CD4-positive, alpha-beta T cell (primary cell): Measurements from ENCODE around the gene RBM38. TPM values are rescaled to one million over a fixed set of nuclear protein-coding genes. Genes with fewer than 3 reads are reported as not detected.

Experiments
- ATAC-seq: fragments of 200-7000 bp; cut with Tn5 transposase; one replicate; pipeline ENCODE4 v1.10.0; 2022; ENCODE audit warnings: mild to moderate bottlenecking; ENCODE audit not compliant: poor library complexity
- CTCF ChIA-PET: fragments of 350-600 bp; sonication (Branson Sonifier 250); formaldehyde crosslinking; loops from one replicate; lab custom pipeline; 2021; ENCODE audit warnings: antibody characterized with exemption, inconsistent platforms; lab: Charles Lee
- POLR2A ChIA-PET: fragments of 350-600 bp; sonication (Branson Sonifier 250); formaldehyde crosslinking; loops from one replicate; lab custom pipeline; 2021; ENCODE audit warnings: antibody characterized with exemption, inconsistent platforms; lab: Charles Lee
- DNase-seq, 14 experiments: peaks; one replicate each; pipeline ENCODE4 v3.0.0-alpha.2; 2013 to 2020; ENCODE audit warnings: mixed read lengths in 2 of 14
- H3K27ac ChIP-seq, 2 donors: one replicate each; pipeline versions ENCODE4 v1.5.1 to v1.7.0; 2013; ENCODE audit warnings: low read length in 2 of 2, low read depth in 1 of 2, mild to moderate bottlenecking in 1 of 2
- H3K27me3 ChIP-seq, 2 experiments: 1 replicate in 1 of 2; 2 replicates in 1 of 2; pipeline versions ENCODE4 v1.6.1 to v1.7.0; 2013; ENCODE audit warnings: low read length in 2 of 2, control low read depth in 1 of 2, mild to moderate bottlenecking in 1 of 2, moderate library complexity in 1 of 2; ENCODE audit not compliant: insufficient read depth in 2 of 2, control insufficient read depth in 1 of 2
- H3K36me3 ChIP-seq: one replicate; pipeline ENCODE4 v1.6.1; 2013; ENCODE audit warnings: low read length, control low read depth; ENCODE audit not compliant: insufficient read depth
- H3K4me1 ChIP-seq: one replicate; pipeline ENCODE4 v1.6.1; 2013; ENCODE audit warnings: low read length, control low read depth; ENCODE audit not compliant: insufficient read depth
- H3K4me3 ChIP-seq: one replicate; pipeline ENCODE4 v1.5.1; 2013; ENCODE audit warnings: mild to moderate bottlenecking, low read length, moderate library complexity
- H3K9me3 ChIP-seq, 2 experiments: 1 replicate in 1 of 2; 2 replicates in 1 of 2; pipeline versions ENCODE4 v1.6.1 to v1.7.0; 2013; ENCODE audit warnings: low read length in 2 of 2, mild to moderate bottlenecking in 2 of 2, control low read depth in 1 of 2, moderate library complexity in 1 of 2; ENCODE audit not compliant: control insufficient read depth in 1 of 2, insufficient read depth in 1 of 2
- H3K27ac Mint-ChIP-seq: one replicate; pipeline ENCODE4 v1.8.0; 2020; ENCODE audit warnings: mixed read lengths
- H3K27me3 Mint-ChIP-seq: one replicate; pipeline ENCODE4 v1.8.0; 2021; ENCODE audit warnings: mixed read lengths
- H3K36me3 Mint-ChIP-seq: one replicate; pipeline ENCODE4 v1.8.0; 2021; ENCODE audit warnings: low read depth, mixed read lengths
- H3K4me1 Mint-ChIP-seq: one replicate; pipeline ENCODE4 v1.8.0; 2021; ENCODE audit warnings: low read depth, mixed read lengths
- H3K4me3 Mint-ChIP-seq: one replicate; pipeline ENCODE4 v1.8.0; 2020; ENCODE audit warnings: mild to moderate bottlenecking, mixed read lengths
- H3K9me3 Mint-ChIP-seq: one replicate; pipeline ENCODE4 v1.8.0; 2020; ENCODE audit warnings: mixed read lengths
- CTCF ChIP-seq: fragments of 200-600 bp; IDR thresholded peaks from one replicate; pipeline ENCODE4 v1.8.0; 2022; ENCODE audit warnings: antibody characterized with exemption, mild to moderate bottlenecking
- intact Hi-C, 2 experiments: fragments of 100-400 bp; cut with DNase I in 1 of 2; cut with micrococcal nuclease in 1 of 2; formaldehyde crosslinking; loops; one replicate each; pipeline versions ENCODE4 v1.15.1 to v1.9.0; 2023 to 2025; cut with DNase I, micrococcal nuclease
- total RNA-seq, 174 experiments: library from RNA in 2 of 174; stranded (reverse) in 2 of 174; gene quantifications; one replicate each; pipeline ENCODE4 v1.2.3 and lab custom pipeline; 2021 to 2026

The RBM38 gene
- total RNA-seq, 2 experiments from 2014 or later, result 604 to 645 TPM

GRCh38 chr20:57448764-57449354 is 57.7 kb downstream of the RBM38 start:
- Histone ChIP-seq H3K9me3 (no peaks in the 10 kb centered on the region), H3K4me3 (no peak overlapping the region), H3K27me3 (no peaks in the 10 kb centered on the region), H3K4me1 (peaks cover 38% of the 10 kb centered on the region), H3K27ac (no peak overlapping the region), H3K36me3 (no peaks in the 10 kb centered on the region)
- CTCF ChIA-PET, result no interaction called here
- no peaks in the 10 kb centered on the region for H3K36me3 Mint-ChIP-seq
- H3K9me3 Mint-ChIP-seq, result no peaks in the 10 kb centered on the region
- ATAC-seq, result no peak
- POLR2A ChIA-PET, result interaction anchor here (1.6 kb wide), 1 partner anchor 51 kb away, joined by 3 read pairs; no protein-coding TSS in a partner anchor
- no peaks in the 10 kb centered on the region for H3K27me3 Mint-ChIP-seq
- intact Hi-C loops, result no loop called here
- no peak overlapping the region for H3K27ac Mint-ChIP-seq
- no peak overlapping the region for H3K4me3 Mint-ChIP-seq
- TF ChIP-seq CTCF, result no peak
- no peak for DNase-seq
- H3K4me1 Mint-ChIP-seq, result peaks cover 42% of the 10 kb centered on the region

- ChIA-PET POLR2A (interaction anchor here (0.7 to 2.1 kb wide), 6 partner anchors 14 to 59 kb away, joined by 3 to 14 read pairs (median 4); partner anchors contain the start of gene RBM38), CTCF (no interaction called here)
- no peak overlapping the region for H3K27ac ChIP-seq
- no peak for TF ChIP-seq CTCF
- H3K27me3 Mint-ChIP-seq, result no peaks in the 10 kb centered on the region
- H3K27me3 ChIP-seq, result no peaks in the 10 kb centered on the region
- no peaks in the 10 kb centered on the region for H3K9me3 ChIP-seq
- no peaks in the 10 kb centered on the region for H3K36me3 ChIP-seq
- peaks cover 38% of the 10 kb centered on the region for H3K4me1 ChIP-seq
- intact Hi-C loops, result no loop called here
- no peaks in the 10 kb centered on the region for H3K9me3 Mint-ChIP-seq
- H3K4me3 ChIP-seq, result no peak overlapping the region
- ATAC-seq, result no peak
- DNase-seq, result no peak
- peaks cover 42% of the 10 kb centered on the region for H3K4me1 Mint-ChIP-seq
- no peaks in the 10 kb centered on the region for H3K36me3 Mint-ChIP-seq
- H3K27ac Mint-ChIP-seq, result peak overlapping the region; percentile 83
- H3K4me3 Mint-ChIP-seq, result no peak overlapping the region
Observed at GRCh38 chr20:57449398-57450354, 58.5 kb downstream of the RBM38 start.

- no peak overlapping the region for H3K4me3 ChIP-seq
- intact Hi-C loops, result no loop called here
- H3K27ac ChIP-seq, result no peak overlapping the region
- Mint-ChIP-seq H3K27me3 (no peaks in the 10 kb centered on the region), H3K4me3 (peak overlapping the region; percentile 62), H3K4me1 (peaks cover 42% of the 10 kb centered on the region), H3K9me3 (no peaks in the 10 kb centered on the region), H3K36me3 (no peaks in the 10 kb centered on the region), H3K27ac (peak overlapping the region; percentile 83)
- TF ChIP-seq CTCF, result no peak
- H3K27me3 ChIP-seq, result no peaks in the 10 kb centered on the region
- no peaks in the 10 kb centered on the region for H3K9me3 ChIP-seq
- peaks cover 38% of the 10 kb centered on the region for H3K4me1 ChIP-seq
- DNase-seq (peak in 6 of 14 experiments; percentile 10 to 58 (median 44)), ATAC-seq (peak; percentile 67)
- ChIA-PET CTCF (no interaction called here), POLR2A (interaction anchor here (0.7 to 2.1 kb wide), 6 partner anchors 15 to 60 kb away, joined by 3 to 14 read pairs (median 4); partner anchors contain the start of gene RBM38)
- no peaks in the 10 kb centered on the region for H3K36me3 ChIP-seq
Observed at GRCh38 chr20:57450419-57450818, 59.2 kb downstream of the RBM38 start.
